SK-N-SH (cell line): ENCODE data around the gene FAM170A. TPM values are rescaled to one million over a fixed set of nuclear protein-coding genes. Genes with fewer than 3 reads are reported as not detected.

Experiments used
- CTCF ChIA-PET: fragments of 300-600, 350-600 bp; formaldehyde crosslinking; extraction: SDS; loops from one replicate; lab custom pipeline; 2021; lab: Yijun Ruan, JAX
- POLR2A ChIA-PET: fragments of 350-600 bp; sonication (Branson Sonifier 250); formaldehyde crosslinking; extraction: SDS; loops from one replicate; lab custom pipeline; 2020; ENCODE audit warnings: antibody characterized with exemption, inconsistent platforms; lab: Yijun Ruan, JAX
- DNase-seq: peaks from one replicate; pipeline ENCODE4 v3.0.0; 2012
- H2AFZ ChIP-seq: fragments of 200-600 bp; sonication (generic); 2 replicates; pipeline ENCODE4 v1.8.1; 2016; ENCODE audit warnings: antibody characterized with exemption, mild to moderate bottlenecking, low read depth
- H3F3A ChIP-seq: fragments of 200-600 bp; sonication (generic); replicated peaks from 2 replicates; pipeline ENCODE3; 2016; ENCODE audit warnings: antibody characterized with exemption, mild to moderate bottlenecking; ENCODE audit not compliant: insufficient read depth
- H3K27ac ChIP-seq, 2 experiments: fragments of 200-500 bp in 1 of 2; fragments of 200-600 bp in 1 of 2; sonication (Bioruptor generic) in 1 of 2; sonication (generic), shearing (Covaris generic) in 1 of 2; 2 replicates each; pipeline versions ENCODE4 v1.5.1 to v1.6.1; 2014 to 2016; ENCODE audit warnings: low read depth in 2 of 2, inconsistent platforms in 1 of 2, low read length in 1 of 2, mild to moderate bottlenecking in 1 of 2, mixed read lengths in 1 of 2
- H3K27me3 ChIP-seq: fragments of 200-600 bp; sonication (generic), shearing (Covaris generic); 2 replicates; pipeline ENCODE4 v1.6.1; 2016; ENCODE audit warnings: mixed run types; ENCODE audit not compliant: insufficient read depth
- H3K36me3 ChIP-seq, 2 experiments: fragments of 200-500 bp in 1 of 2; fragments of 200-600 bp in 1 of 2; sonication (Bioruptor generic) in 1 of 2; sonication (generic) in 1 of 2; replicated peaks in 1 of 2; 2 replicates each; pipeline versions ENCODE3 to v1.5.1; 2014 to 2016; ENCODE audit warnings: low read length in 1 of 2, mild to moderate bottlenecking in 1 of 2; ENCODE audit not compliant: insufficient read depth in 2 of 2, control insufficient read depth in 1 of 2
- H3K4me1 ChIP-seq, 2 experiments: fragments of 200-500 bp in 1 of 2; fragments of 200-600 bp in 1 of 2; sonication (Bioruptor generic) in 1 of 2; sonication (generic), shearing (Covaris generic) in 1 of 2; 2 replicates each; pipeline versions ENCODE4 v1.5.1 to v1.6.1; 2014 to 2016; ENCODE audit warnings: low read depth in 1 of 2, low read length in 1 of 2, mixed run types in 1 of 2; ENCODE audit not compliant: insufficient read depth in 2 of 2, control insufficient read depth in 1 of 2
- H3K4me2 ChIP-seq: fragments of 200-600 bp; sonication (generic), shearing (Covaris generic); 2 replicates; pipeline ENCODE4 v1.6.1; 2017; ENCODE audit warnings: mixed run types
- H3K4me3 ChIP-seq, 2 experiments: fragments of 200-500 bp in 1 of 2; fragments of 200-600 bp in 1 of 2; sonication (Bioruptor generic) in 1 of 2; sonication (generic), shearing (Covaris generic) in 1 of 2; 2 replicates each; pipeline versions ENCODE4 v1.5.1 to v1.8.1; 2014 to 2016; ENCODE audit warnings: low read depth in 2 of 2, inconsistent platforms in 1 of 2, low read length in 1 of 2, mild to moderate bottlenecking in 1 of 2, mixed read lengths in 1 of 2, moderate library complexity in 1 of 2
- H3K79me2 ChIP-seq: fragments of 200-600 bp; sonication (generic); 2 replicates; pipeline ENCODE4 v1.8.1; 2017; ENCODE audit warnings: mild to moderate bottlenecking; ENCODE audit not compliant: insufficient read depth
- H3K9ac ChIP-seq: fragments of 200-600 bp; sonication (generic); 2 replicates; pipeline ENCODE4 v1.6.1; 2017; ENCODE audit warnings: mixed run types
- H3K9me2 ChIP-seq: fragments of 200-600 bp; sonication (generic); 2 replicates; pipeline ENCODE4 v1.6.1; 2017; ENCODE audit warnings: mixed run types
- H3K9me3 ChIP-seq: fragments of 200-600 bp; sonication (generic); 2 replicates; pipeline ENCODE4 v1.6.1; 2017; ENCODE audit warnings: mixed run types, mild to moderate bottlenecking, moderate library complexity
- H4K20me1 ChIP-seq: fragments of 200-600 bp; sonication (generic); 2 replicates; pipeline ENCODE4 v1.6.1; 2017; ENCODE audit warnings: mild to moderate bottlenecking, mixed run types; ENCODE audit not compliant: insufficient read depth
- EP300 ChIP-seq, 2 experiments: IDR thresholded peaks; 2 replicates each; pipeline versions ENCODE4 v1.4.0 to v1.6.1; 2012; ENCODE audit warnings: borderline replicate concordance in 1 of 2, low read depth in 1 of 2, low read length in 1 of 2
- GABPA ChIP-seq: IDR thresholded peaks from 2 replicates; pipeline ENCODE4 v1.4.0; 2012; ENCODE audit warnings: low read depth, mild to moderate bottlenecking
- JUND ChIP-seq: IDR thresholded peaks from 2 replicates; pipeline ENCODE4 v1.4.0; 2012
- NRF1 ChIP-seq: IDR thresholded peaks from 2 replicates; pipeline ENCODE4 v1.6.1; 2012; ENCODE audit warnings: low read depth, mild to moderate bottlenecking, low read length
- RFX5 ChIP-seq: IDR thresholded peaks from 2 replicates; pipeline ENCODE4 v1.6.1; 2012; ENCODE audit warnings: mild to moderate bottlenecking, improper control_type of control experiment, low read length
- TAF1 ChIP-seq: IDR thresholded peaks from 2 replicates; pipeline ENCODE4 v1.6.1; 2012; ENCODE audit warnings: low read depth, mild to moderate bottlenecking, low read length, moderate library complexity, borderline replicate concordance
- TEAD4 ChIP-seq: IDR thresholded peaks from 2 replicates; pipeline ENCODE4 v1.4.0; 2012; ENCODE audit warnings: mild to moderate bottlenecking, borderline replicate concordance; ENCODE audit not compliant: insufficient read depth
- WGBS: methylation state at CpG from one replicate; pipeline ENCODE4 v1.1.6; 2017; ENCODE audit warnings: low lambda C conversion rate; 5-methylcytosine and 5-hydroxymethylcytosine counted together
- polyA plus RNA-seq, 3 experiments: library from polyadenylated mRNA; depleted of rRNA; stranded (reverse); fragments of >200 nt; gene quantifications; 2 replicates each; pipeline ENCODE4 v1.2.3, GENCODE V29; 2012
- TF ChIP-seq, protein P1 (sequence below): IDR thresholded peaks from 2 replicates; pipeline ENCODE4; 2012
- TF ChIP-seq, protein P2 (sequence below): IDR thresholded peaks from 2 replicates; pipeline ENCODE4 v1.4.0; 2012; ENCODE audit warnings: low read depth, borderline replicate concordance
- TF ChIP-seq, protein P3 (sequence below): fragments of 150-350 bp; IDR thresholded peaks from 2 replicates; pipeline ENCODE4 v1.6.1; 2017; ENCODE audit warnings: antibody characterized with exemption, low read length, low read depth, borderline replicate concordance
- TF ChIP-seq, protein P4 (sequence below): IDR thresholded peaks from 2 replicates; pipeline ENCODE4 v1.4.0; 2012; ENCODE audit warnings: low read depth
- TF ChIP-seq, protein P5 (sequence below): IDR thresholded peaks from 2 replicates; pipeline ENCODE4 v1.4.0; 2012; ENCODE audit warnings: low read depth, borderline replicate concordance

The FAM170A gene
- polyA plus RNA-seq, 1 of the 3 experiments (the other 2 are of a cell fraction) = not detected

DNA sequence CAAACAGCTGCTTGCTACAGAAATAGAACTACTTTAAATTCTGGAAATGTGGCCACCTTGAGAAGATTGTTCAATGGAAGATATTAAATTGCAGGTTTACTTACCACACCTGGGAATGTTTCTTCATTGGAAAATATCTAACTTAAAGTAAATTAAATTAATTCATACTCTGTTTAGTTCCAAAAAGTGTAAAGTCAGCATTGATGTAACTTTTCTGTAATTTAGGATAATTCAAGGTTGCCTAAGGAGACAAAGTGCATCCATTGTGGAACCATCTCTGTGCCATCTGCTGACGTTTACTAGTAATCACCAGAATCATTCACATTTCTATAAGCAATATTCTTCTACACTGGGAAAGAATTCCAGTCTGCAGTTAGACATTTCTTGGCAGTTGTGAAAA is 53.0 kb downstream of the FAM170A start:
- no peak overlapping the region for H3K9ac ChIP-seq
- POLR2A ChIA-PET = no interaction called here
- H3F3A ChIP-seq = no peaks in the 10 kb centered on the region
- H4K20me1 ChIP-seq = no peaks in the 10 kb centered on the region
- H3K9me3 ChIP-seq = no peaks in the 10 kb centered on the region
- DNase-seq = no peak
- TF ChIP-seq GABPA (no peak), RFX5 (no peak), JUND (no peak), TEAD4 (no peak), EP300 (IDR thresholded peaks at IDR 0.05; ENCODE audit: borderline replicate concordance in 1 of 2, low read depth in 1 of 2, low read length in 1 of 2) (no peak), TAF1 (no peak), NRF1 (no peak)
- TF ChIP-seq, protein P1, sequence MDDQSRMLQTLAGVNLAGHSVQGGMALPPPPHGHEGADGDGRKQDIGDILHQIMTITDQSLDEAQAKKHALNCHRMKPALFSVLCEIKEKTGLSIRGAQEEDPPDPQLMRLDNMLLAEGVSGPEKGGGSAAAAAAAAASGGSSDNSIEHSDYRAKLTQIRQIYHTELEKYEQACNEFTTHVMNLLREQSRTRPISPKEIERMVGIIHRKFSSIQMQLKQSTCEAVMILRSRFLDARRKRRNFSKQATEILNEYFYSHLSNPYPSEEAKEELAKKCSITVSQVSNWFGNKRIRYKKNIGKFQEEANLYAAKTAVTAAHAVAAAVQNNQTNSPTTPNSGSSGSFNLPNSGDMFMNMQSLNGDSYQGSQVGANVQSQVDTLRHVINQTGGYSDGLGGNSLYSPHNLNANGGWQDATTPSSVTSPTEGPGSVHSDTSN = no peak
- TF ChIP-seq, protein P2, sequence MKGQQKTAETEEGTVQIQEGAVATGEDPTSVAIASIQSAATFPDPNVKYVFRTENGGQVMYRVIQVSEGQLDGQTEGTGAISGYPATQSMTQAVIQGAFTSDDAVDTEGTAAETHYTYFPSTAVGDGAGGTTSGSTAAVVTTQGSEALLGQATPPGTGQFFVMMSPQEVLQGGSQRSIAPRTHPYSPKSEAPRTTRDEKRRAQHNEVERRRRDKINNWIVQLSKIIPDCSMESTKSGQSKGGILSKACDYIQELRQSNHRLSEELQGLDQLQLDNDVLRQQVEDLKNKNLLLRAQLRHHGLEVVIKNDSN = no peak
- TF ChIP-seq, protein P3, sequence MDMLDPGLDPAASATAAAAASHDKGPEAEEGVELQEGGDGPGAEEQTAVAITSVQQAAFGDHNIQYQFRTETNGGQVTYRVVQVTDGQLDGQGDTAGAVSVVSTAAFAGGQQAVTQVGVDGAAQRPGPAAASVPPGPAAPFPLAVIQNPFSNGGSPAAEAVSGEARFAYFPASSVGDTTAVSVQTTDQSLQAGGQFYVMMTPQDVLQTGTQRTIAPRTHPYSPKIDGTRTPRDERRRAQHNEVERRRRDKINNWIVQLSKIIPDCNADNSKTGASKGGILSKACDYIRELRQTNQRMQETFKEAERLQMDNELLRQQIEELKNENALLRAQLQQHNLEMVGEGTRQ = no peak
- TF ChIP-seq, protein P4, sequence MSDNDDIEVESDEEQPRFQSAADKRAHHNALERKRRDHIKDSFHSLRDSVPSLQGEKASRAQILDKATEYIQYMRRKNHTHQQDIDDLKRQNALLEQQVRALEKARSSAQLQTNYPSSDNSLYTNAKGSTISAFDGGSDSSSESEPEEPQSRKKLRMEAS = no peak
- TF ChIP-seq, protein P5, sequence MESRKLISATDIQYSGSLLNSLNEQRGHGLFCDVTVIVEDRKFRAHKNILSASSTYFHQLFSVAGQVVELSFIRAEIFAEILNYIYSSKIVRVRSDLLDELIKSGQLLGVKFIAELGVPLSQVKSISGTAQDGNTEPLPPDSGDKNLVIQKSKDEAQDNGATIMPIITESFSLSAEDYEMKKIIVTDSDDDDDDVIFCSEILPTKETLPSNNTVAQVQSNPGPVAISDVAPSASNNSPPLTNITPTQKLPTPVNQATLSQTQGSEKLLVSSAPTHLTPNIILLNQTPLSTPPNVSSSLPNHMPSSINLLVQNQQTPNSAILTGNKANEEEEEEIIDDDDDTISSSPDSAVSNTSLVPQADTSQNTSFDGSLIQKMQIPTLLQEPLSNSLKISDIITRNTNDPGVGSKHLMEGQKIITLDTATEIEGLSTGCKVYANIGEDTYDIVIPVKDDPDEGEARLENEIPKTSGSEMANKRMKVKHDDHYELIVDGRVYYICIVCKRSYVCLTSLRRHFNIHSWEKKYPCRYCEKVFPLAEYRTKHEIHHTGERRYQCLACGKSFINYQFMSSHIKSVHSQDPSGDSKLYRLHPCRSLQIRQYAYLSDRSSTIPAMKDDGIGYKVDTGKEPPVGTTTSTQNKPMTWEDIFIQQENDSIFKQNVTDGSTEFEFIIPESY = no peak
- H3K4me1 ChIP-seq = no peaks in the 10 kb centered on the region
- no peak overlapping the region for H3K27ac ChIP-seq
- WGBS = 33% methylated on average over 1 of the region's 1 CpG
- no peak overlapping the region for H2AFZ ChIP-seq
- H3K4me3 ChIP-seq = no peak overlapping the region
- no peaks in the 10 kb centered on the region for H3K79me2 ChIP-seq
- no peaks in the 10 kb centered on the region for H3K9me2 ChIP-seq
- H3K27me3 ChIP-seq = no peaks in the 10 kb centered on the region
- CTCF ChIA-PET = no interaction called here
- H3K4me2 ChIP-seq = no peak overlapping the region
- H3K36me3 ChIP-seq = no peaks in the 10 kb centered on the region

Other genes with a start within 250 kb of the FAM170A start
- 119 and 166 TPM in 2 replicates for gene HSD17B4, start 177.1 kb upstream of the FAM170A start, polyA plus RNA-seq (2012; rRNA removed)